ENCODE measurements around the gene NDUFS3.

NDUFS3 gene

GRCh38 chr11:47626234-47626633 lies 47.4 kb downstream of the NDUFS3 start:
- H3K4me3 ChIP-seq (ENCODE audit: low read depth, low read length) = no peak overlapping the region
- TF ChIP-seq MYC (IDR thresholded peaks at IDR 0.05; ENCODE audit: low read depth, low read length) = no peak
- no peak for TF ChIP-seq CTCF (IDR thresholded peaks at IDR 0.05; ENCODE audit: low read depth, low read length)
- no peak for TF ChIP-seq MAX (IDR thresholded peaks at IDR 0.05; ENCODE audit: low read depth, low read length)
- TF ChIP-seq POLR2A (IDR thresholded peaks at IDR 0.05; ENCODE audit: extremely low read depth, insufficient read length) = no peak
- no peak for DNase-seq (ENCODE audit: low read depth)

GRCh38 chr11:47628026-47628425 lies 49.2 kb downstream of the NDUFS3 start:
- DNase-seq (ENCODE audit: low read depth) = no peak
- H3K4me3 ChIP-seq (ENCODE audit: low read depth, low read length) = no peak overlapping the region

GRCh38 chr11:47631473-47631872 lies 52.6 kb downstream of the NDUFS3 start:
- no peak for DNase-seq (ENCODE audit: low read depth)
- no peak overlapping the region for H3K4me3 ChIP-seq (ENCODE audit: low read depth, low read length)
- TF ChIP-seq CTCF (IDR thresholded peaks at IDR 0.05; ENCODE audit: low read depth, low read length) (no peak), POLR2A (IDR thresholded peaks at IDR 0.05; ENCODE audit: extremely low read depth, insufficient read length) (no peak), MAX (IDR thresholded peaks at IDR 0.05; ENCODE audit: low read depth, low read length) (no peak), MYC (IDR thresholded peaks at IDR 0.05; ENCODE audit: low read depth, low read length) (no peak)

More at GRCh38 chr11:47628026-47628425, 49.2 kb downstream of the NDUFS3 start:
- no peak for TF ChIP-seq CTCF (IDR thresholded peaks at IDR 0.05; ENCODE audit: low read depth, low read length)
- TF ChIP-seq MAX (IDR thresholded peaks at IDR 0.05; ENCODE audit: low read depth, low read length) = no peak
